GM12874 (cell line): ENCODE data around the gene PPP1R37.

ENCODE experiments used
- CTCF ChIP-seq: IDR thresholded peaks from 2 replicates; pipeline ENCODE4 v1.5.1; 2011; ENCODE audit warnings: low read depth, mild to moderate bottlenecking, control low read depth, low read length, moderate library complexity; ENCODE audit not compliant: insufficient read depth

PPP1R37 gene

GRCh38 chr19:45115809-45116615, 23.0 kb downstream of the PPP1R37 start:
- TF ChIP-seq CTCF, result no peak

GRCh38 chr19:45117167-45117594, 24.2 kb downstream of the PPP1R37 start:
- no peak for TF ChIP-seq CTCF

- TF ChIP-seq CTCF, result no peak
These were observed 24.7 kb downstream of the PPP1R37 start for GRCh38 chr19:45117671-45118070.

- no peak for TF ChIP-seq CTCF
These were observed 25.1 kb downstream of the PPP1R37 start for GRCh38 chr19:45118106-45118505.

- no peak for TF ChIP-seq CTCF
These were observed 26.6 kb downstream of the PPP1R37 start for GRCh38 chr19:45119582-45119981.

GRCh38 chr19:45121827-45122345, 28.9 kb downstream of the PPP1R37 start:
- TF ChIP-seq CTCF, result no peak

- no peak for TF ChIP-seq CTCF
These were observed 29.9 kb downstream of the PPP1R37 start for GRCh38 chr19:45122832-45123231.
